HG03196 (cell line): ENCODE measurements around the gene IP6K1.
A peak's percentile ranks its signal among the peaks of the same experiment; 100 is the strongest.
"Not testable (repeated sequence)": the region's sequence is repeated elsewhere in the genome, so short reads cannot be mapped to it uniquely, and the experiment has no call there.

ENCODE experiments used
- ATAC-seq: cut with Tn5 transposase; IDR thresholded peaks from one replicate; pipeline ENCODE4 v1.9.1; 2021; ENCODE audit not compliant: unreplicated experiment

The IP6K1 gene

GRCh38 chr3:49786357-49787181 lies at the start of gene IP6K1:
Gene IP6K1, minus strand, starts transcription at chr3:49786542. Its CDS starts 38,502 bp downstream, at chr3:49748040.
- peak; percentile 92 for ATAC-seq

GRCh38 chr3:49831341-49831740 lies 45.0 kb upstream of the IP6K1 start:
- no peak for ATAC-seq

GRCh38 chr3:49826016-49826415 lies 39.7 kb upstream of the IP6K1 start:
- ATAC-seq: no peak

GRCh38 chr3:49823131-49823530 lies 36.8 kb upstream of the IP6K1 start:
- ATAC-seq: not testable (repeated sequence)

GRCh38 chr3:49813497-49814174 lies 27.3 kb upstream of the IP6K1 start, which contains the start of gene UBA7:
Gene UBA7, minus strand, starts transcription at chr3:49813953. Its CDS starts 166 bp downstream, at chr3:49813787.
- no peak for ATAC-seq

- ATAC-seq: no peak
Measured at GRCh38 chr3:49812916-49813496, 26.7 kb upstream of the IP6K1 start.

- no peak for ATAC-seq
Measured at GRCh38 chr3:49807431-49808114, 21.2 kb upstream of the IP6K1 start.

- no peak for ATAC-seq
Measured at GRCh38 chr3:49806850-49807249, 20.5 kb upstream of the IP6K1 start.

GRCh38 chr3:49805897-49806701 lies 19.8 kb upstream of the IP6K1 start:
- ATAC-seq: no peak

GRCh38 chr3:49805367-49805782 lies 19.0 kb upstream of the IP6K1 start:
- no peak for ATAC-seq

GRCh38 chr3:49804141-49805041 lies 18.0 kb upstream of the IP6K1 start:
- ATAC-seq: no peak

GRCh38 chr3:49803465-49804140 lies 17.3 kb upstream of the IP6K1 start:
- peak; percentile 13 for ATAC-seq

GRCh38 chr3:49802719-49803464 lies 16.6 kb upstream of the IP6K1 start, which contains the start of gene INKA1:
Gene INKA1, plus strand, starts transcription at chr3:49803261. Its CDS starts 132 bp downstream, at chr3:49803393.
- ATAC-seq: peak; percentile 50

GRCh38 chr3:49801160-49801559 lies 14.8 kb upstream of the IP6K1 start:
- ATAC-seq: no peak

- no peak for ATAC-seq
Measured at GRCh38 chr3:49799761-49800160, 13.4 kb upstream of the IP6K1 start, which contains the start of gene CDHR4. Gene CDHR4, minus strand, starts transcription at chr3:49799873. Its CDS starts 61 bp downstream, at chr3:49799812.

- ATAC-seq: no peak
Measured at GRCh38 chr3:49799105-49799504, 12.8 kb upstream of the IP6K1 start.

- ATAC-seq: no peak
Measured at GRCh38 chr3:49794926-49795905, 8.9 kb upstream of the IP6K1 start.
